HG02759 (cell line): ENCODE measurements around the gene SMOC2.

ENCODE experiments used
- ATAC-seq: cut with Tn5 transposase; IDR thresholded peaks from one replicate; pipeline ENCODE4 v1.9.1; 2021; ENCODE audit warnings: mild to moderate bottlenecking, moderate library complexity; ENCODE audit not compliant: unreplicated experiment

The SMOC2 gene

GRCh38 chr6:168641446-168641845 is 200.5 kb downstream of the SMOC2 start:
- no peak for ATAC-seq

- ATAC-seq, result no peak
Measured at GRCh38 chr6:168643401-168643800, 202.4 kb downstream of the SMOC2 start.

- ATAC-seq, result no peak
Measured at GRCh38 chr6:168645326-168645725, 204.3 kb downstream of the SMOC2 start.

- no peak for ATAC-seq
Measured at GRCh38 chr6:168647271-168647670, 206.3 kb downstream of the SMOC2 start.

GRCh38 chr6:168648240-168649125 is 207.5 kb downstream of the SMOC2 start:
- ATAC-seq, result no peak

GRCh38 chr6:168649209-168649608 is 208.2 kb downstream of the SMOC2 start:
- no peak for ATAC-seq

- no peak for ATAC-seq
Measured at GRCh38 chr6:168650671-168651111, 209.7 kb downstream of the SMOC2 start.

- ATAC-seq, result no peak
Measured at GRCh38 chr6:168655462-168656152, 214.6 kb downstream of the SMOC2 start.

- ATAC-seq, result no peak
Measured at GRCh38 chr6:168658059-168658458, 217.1 kb downstream of the SMOC2 start.

GRCh38 chr6:168660400-168660945 is 219.5 kb downstream of the SMOC2 start:
- ATAC-seq, result no peak

- ATAC-seq, result no peak
Measured at GRCh38 chr6:168662301-168662936, 221.4 kb downstream of the SMOC2 start.

- no peak for ATAC-seq
Measured at GRCh38 chr6:168663041-168663440, 222.1 kb downstream of the SMOC2 start.

GRCh38 chr6:168664956-168665355 is 224.0 kb downstream of the SMOC2 start:
- no peak for ATAC-seq

GRCh38 chr6:168666170-168666569 is 225.2 kb downstream of the SMOC2 start:
- ATAC-seq, result no peak

- no peak for ATAC-seq
Measured at GRCh38 chr6:168666699-168667427, 225.9 kb downstream of the SMOC2 start.

- ATAC-seq, result no peak
Measured at GRCh38 chr6:168667428-168667805, 226.4 kb downstream of the SMOC2 start.

GRCh38 chr6:168670401-168670985 is 229.5 kb downstream of the SMOC2 start:
- no peak for ATAC-seq

- no peak for ATAC-seq
Measured at GRCh38 chr6:168671028-168671862, 230.3 kb downstream of the SMOC2 start.

- no peak for ATAC-seq
Measured at GRCh38 chr6:168671863-168672546, 231.0 kb downstream of the SMOC2 start.
